NCI-H1694 (cell line): Measurements from ENCODE around the gene DLGAP4.

Experiments used
- DNase-seq: peaks from one replicate; lab custom pipeline; 2025; lab: John Stamatoyannopoulos, UW

The DLGAP4 gene

DNA sequence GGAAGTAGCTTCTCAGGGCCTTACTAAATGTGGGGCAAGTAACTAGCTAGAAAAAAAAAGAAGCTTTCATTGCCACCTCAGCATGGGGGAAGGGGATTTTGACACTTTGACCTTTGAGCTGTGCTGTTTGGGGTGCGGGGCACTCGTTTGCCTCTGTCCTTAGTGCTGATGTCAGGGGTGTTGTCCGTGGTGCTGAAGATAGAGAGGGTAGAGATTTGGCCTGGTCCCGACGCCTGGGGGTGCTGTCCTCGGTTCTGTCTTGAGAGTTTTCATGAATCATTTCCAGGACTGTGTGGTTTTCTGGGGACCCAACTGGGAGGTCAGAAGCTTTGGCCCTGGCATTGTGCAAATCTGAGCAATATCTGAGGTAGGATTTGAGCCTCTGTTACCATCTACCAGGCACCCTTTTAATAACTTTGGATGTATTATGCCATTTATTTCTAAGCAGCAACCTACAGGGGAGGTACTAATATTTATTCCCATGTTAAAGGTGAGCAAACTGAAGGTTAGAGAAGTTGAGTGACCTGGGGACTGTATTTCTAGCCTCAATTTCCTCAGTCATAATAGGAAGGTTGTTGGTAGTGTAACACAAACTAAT is 78.0 kb downstream of the DLGAP4 start:
- DNase-seq = no peak

- DNase-seq = no peak
Observed at GRCh38 chr20:36385503-36385902, 79.4 kb downstream of the DLGAP4 start.

- DNase-seq = no peak
Observed at GRCh38 chr20:36386236-36386635, 80.1 kb downstream of the DLGAP4 start.

- no peak for DNase-seq
Observed at GRCh38 chr20:36390269-36390668, 84.1 kb downstream of the DLGAP4 start.

DNA sequence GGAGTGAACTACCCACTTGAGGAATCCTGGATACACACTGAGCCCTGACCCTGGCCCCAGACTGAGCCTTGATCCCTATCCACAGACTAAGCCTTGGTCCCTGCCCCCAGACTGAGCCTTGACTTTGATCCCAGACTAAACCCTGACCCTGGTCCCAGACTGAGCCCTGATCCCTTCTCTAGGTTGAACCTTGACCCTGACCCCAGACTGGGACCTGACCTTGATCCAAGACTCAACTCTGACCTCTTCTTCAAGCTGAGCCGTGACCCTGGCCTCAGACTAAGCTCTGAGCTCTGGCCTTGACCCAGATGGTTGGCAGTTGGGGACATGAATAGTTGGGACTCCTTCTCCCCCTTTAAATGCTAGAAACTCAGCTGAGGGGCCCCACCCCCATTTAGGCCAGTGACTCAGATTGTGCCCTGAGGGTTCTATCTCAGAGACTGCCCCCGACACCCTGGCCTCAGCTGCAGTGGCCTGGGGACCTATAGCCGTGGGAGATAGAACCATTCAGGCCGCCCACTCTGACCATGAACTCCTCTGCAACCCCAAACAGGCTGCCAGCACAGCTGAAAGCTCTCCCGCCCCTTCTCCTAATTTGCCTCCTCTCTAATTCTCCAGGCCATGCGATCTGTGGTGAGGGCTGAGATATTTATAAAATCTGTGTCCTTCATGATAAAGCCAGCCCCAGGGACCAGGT is 84.7 kb downstream of the DLGAP4 start:
- no peak for DNase-seq

- DNase-seq = no peak
Observed at GRCh38 chr20:36391456-36391855, 85.3 kb downstream of the DLGAP4 start.

DNA sequence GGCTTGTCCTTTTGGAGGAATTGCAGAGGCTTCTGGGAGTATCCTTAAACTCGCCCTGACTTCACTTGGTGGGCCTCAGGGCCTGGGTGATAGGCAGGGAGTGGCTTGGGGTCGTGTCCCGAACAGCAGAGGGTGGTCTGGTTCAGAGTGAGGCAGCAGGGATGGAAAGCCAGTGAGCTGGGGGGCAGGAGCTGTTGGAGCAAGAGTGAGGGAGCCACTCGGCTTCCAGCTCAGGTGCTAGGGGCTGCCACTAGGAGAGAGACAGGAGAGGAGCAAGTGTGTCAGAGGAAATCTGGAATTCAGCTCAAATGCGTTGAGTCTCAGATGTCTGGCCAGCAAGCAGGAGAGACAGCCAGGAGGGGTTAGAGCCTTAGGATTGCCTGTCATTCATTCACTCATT is 85.8 kb downstream of the DLGAP4 start:
- DNase-seq = no peak

DNA sequence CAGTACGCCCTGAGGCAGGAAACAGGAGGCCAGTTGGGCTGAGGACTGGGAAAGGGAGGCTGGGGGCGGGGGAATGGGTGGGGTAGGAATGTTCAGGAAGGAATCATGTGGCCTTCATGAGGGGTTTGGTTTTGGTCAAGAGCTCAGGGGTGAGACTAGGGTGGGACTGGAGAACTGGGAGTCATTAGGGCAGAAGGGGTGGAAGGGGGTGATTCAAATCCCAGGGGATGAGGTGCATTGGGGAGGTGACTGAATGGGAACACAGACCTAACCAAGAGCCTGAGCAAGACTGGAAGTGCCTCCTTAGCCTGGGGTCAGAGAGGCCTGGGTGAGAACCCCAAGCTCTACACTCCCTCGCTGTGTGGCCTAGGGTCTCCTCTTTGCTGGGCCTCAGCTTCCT is 86.8 kb downstream of the DLGAP4 start:
- DNase-seq = no peak

DNA sequence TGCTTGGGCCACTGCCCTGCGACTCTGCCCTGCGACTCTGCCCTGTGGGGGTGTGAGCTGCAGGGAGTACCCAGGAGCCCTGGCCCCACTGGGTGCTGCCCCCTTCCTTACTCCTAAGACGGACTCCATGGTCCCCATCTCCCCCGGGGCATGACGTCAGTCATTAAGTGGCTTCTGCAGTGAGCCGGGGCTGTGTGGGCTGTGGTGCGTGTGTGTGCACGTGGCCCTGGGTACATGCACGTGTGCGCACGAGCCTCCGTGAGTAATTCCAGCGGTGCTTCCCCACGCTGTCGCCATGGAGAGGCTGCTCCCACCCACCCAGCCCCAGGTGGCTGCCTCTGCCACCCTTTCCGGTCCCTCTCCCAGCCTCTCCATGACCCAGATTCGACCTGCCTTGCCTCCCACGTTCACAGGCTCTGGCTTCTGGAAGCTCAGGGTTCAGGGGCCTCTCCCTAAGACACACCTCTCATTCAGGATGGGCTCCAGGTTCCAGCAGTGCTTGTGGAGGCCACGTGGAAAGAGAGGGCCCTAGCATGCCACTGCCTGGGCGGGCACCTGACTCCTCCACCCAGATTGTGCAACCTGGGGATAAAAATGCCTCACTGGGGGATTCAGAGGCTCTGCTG is 88.3 kb downstream of the DLGAP4 start:
- no peak for DNase-seq

- no peak for DNase-seq
Observed at GRCh38 chr20:36396340-36396739, 90.2 kb downstream of the DLGAP4 start.

DNA sequence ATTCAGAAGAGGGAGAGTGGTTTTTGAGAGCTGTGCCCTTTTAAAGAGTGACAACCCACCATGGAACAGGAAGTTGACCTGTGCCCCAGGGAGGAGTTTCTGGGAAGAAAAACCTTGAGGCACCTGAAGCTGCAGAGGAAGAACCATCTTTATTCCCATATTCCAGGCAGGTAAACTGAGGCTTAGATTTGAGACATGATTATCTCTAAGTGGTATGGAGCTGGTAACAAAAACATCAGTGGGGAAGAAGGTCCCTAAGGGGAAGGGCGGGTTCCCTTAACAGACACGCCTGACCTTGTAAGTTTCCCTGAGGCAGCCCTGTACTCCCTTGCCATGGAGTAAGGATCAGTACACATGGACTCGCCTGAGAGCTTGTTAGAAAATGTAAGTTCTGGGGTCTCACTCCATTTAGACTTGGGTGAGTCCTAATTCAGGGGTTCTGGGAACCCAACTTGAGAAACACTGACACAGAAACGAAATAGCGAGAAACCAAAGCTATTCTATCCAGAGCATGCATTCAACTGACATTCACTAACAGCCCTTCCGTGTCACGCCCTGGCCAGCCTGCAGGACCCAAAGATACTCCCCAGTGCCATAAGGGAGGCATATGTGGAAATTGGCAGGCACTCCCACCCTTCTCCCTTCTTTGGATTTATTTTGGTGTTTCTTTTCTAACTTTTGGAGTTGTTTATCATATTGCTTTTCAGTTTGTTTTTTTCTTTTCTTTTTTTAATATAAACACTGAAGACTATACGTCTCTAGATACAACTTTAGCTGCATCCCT is 90.9 kb downstream of the DLGAP4 start:
- no peak for DNase-seq

- no peak for DNase-seq
Observed at GRCh38 chr20:36398515-36398914, 92.4 kb downstream of the DLGAP4 start.

DNA sequence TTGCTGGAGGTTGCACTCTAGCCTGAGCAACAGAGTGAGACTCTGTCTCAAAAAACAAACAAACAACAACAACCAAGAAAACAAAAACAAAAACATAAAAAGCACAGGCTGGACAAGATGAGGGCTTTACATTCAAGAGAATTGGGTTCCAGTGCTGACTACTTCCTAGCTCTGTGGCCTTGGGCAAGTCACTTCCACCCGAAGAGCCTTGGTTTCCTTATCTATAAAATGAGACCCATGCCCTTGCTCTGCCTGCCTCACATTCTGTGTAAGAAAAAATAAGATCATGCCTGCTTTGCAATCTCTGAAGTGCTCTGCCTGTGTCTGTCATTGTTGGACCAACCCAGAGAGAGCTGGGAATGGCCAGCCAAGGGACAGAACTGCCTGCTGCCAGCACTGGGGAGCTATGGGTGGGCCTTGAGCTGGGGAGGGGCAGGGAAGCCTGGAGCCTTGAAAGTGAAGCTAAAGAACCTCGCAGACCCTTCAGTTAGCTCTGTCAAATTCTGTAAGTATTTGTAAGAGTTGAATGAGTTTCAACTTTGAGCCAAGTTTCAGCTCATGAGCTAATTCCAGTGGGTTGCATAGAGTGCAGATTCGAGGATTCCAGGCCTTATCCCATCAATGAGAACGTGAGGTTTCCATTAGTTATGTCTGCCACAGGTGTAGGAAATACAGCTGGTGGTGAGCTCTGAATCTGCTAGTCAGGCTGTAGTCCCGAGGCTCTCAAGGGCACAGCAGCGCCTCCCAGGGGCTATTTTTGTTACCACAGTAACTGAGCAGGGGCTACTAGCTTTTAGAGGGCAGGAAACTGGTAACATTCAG is 93.2 kb downstream of the DLGAP4 start:
- peak; percentile 36 for DNase-seq

DNA sequence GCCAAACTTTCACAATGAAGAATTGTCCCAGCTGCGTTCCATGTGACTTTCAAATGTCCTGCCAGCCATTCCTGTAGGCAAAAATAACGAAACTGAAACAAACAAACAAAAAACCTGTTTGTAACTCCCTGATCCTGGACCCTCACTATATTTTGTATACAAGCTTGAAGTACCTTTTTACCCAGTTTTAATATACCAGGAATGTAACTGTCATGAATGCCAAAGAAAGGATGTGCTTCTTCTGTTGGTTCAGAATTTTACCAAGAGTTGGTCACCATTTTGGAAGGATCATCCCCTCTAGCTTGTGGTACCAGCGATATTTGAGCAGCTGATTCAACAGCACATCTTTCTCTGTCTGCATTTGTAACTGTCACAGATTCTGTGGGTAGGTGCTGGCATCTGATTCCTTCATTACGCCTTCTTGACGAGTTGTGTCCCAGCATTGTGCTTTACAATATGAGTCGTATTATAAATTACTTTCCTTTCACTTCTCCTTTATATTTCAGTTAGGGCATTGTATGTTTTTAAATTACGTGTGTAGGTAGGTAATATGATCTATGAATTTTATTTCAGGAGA is 93.9 kb downstream of the DLGAP4 start:
- no peak for DNase-seq

- DNase-seq = no peak
Observed at GRCh38 chr20:36400909-36401735, 95.0 kb downstream of the DLGAP4 start.

- DNase-seq = no peak
Observed at GRCh38 chr20:36402708-36403107, 96.6 kb downstream of the DLGAP4 start.

DNA sequence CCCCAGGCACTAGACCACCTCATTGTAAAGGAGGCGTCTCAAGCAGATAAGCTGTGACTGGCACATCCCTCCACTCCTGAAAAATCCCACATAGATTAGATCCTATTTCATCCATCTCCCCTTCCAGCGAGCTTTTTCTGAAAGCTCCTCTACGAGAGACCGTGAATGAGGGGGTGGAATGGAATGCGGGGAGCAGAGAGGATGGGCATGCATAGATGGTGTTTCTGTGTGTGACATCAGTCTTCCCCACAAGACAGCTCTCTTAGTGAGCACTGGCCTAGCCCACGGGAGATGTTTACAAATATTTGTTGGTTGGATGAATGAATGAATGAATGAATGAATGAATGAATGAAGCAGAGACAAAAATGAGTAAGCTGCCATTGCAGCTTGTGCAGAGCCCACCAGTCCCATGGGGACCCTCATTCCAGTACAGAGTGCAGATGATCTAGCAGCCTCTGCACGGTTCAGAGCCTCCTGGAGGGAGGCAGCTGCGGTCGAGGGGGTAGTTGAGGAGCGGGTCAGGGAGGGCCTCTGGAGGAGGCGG is 98.4 kb downstream of the DLGAP4 start:
- DNase-seq = no peak

DNA sequence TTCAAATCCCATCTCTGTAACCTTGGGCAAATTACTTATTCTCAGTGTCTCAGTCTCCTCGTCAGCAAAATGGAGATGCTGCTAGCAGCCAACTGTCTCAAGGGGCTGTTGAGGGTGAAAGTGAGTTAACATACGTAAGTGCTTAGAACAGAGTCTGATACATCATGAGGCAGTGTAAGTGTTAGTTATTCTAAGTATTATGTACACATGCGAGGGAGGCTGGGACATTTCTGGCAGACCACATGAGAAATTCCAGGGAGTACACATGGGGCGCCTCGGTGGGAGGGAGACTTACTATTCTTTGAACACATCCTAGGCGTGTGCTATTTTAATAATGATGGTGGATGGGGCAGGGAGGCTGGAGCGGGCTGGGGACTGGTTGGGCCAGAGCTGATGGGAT is 99.1 kb downstream of the DLGAP4 start:
- no peak for DNase-seq

DNA sequence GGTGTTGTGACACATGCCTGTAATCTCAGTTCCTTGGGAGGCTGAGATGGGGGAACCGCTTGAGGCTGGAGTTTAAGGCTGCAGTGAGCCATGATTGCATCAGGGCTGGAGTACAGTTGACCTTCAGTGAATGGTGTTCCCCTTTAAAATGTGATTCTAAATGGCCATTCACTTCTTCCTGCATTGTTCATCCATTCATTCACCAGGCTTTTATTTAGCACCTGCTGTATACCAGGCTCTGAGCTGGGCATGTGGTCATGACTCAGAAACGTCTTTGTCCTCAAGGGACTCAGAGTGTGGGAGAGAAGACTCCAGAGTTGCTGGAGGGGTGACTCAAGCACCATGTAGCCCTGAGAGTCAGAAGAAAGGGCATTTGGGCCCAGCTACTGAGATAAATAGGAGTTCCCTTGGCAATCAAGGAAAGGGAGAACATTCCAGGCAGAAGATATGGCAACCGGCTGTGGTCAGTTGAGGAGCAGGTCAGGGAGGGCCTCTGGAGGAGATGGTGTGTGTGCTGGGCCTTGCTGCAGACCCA is 101.1 kb downstream of the DLGAP4 start:
- no peak for DNase-seq

DNA sequence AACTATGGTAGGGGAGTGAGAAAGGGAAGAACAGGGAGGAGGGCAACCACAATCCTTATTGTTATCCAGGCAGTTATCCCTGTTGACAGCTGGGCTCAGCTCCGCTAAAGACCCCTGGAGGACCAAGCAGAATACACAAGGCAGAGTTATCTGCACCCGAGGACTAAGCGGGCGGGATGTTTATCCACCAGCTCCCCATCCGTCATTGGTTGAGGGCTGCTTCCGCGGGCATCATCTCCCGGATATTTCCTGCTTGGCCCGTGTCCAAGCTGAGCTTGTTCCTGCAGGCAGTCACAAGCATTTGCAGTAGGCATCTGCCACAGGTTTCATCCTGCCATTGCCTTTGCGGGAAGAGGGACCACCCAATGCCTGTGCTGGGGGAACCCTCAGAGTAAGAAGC is 102.1 kb downstream of the DLGAP4 start:
- DNase-seq = peak; percentile 33
